HCT116 (cell line): ENCODE data around the gene BCDIN3D. TPM values are rescaled to one million over a fixed set of nuclear protein-coding genes. Genes with fewer than 3 reads are reported as not detected.

ENCODE experiments used
- ATAC-seq: fragments of 200-7000 bp; cut with Tn5 transposase; 2 replicates; pipeline ENCODE4 v1.9.1; 2020; ENCODE audit warnings: mild to moderate bottlenecking, moderate library complexity
- BruUV-seq: library from RNA; stranded (reverse); fragments of 400-500 nt; replicated peaks from 2 replicates; lab custom pipeline; 2021; lab: Mats Ljungman, UMichigan
- CTCF ChIA-PET: fragments of 300-600 bp; sonication (Branson Sonifier 250); formaldehyde crosslinking; loops from one replicate; lab custom pipeline; 2021; ENCODE audit warnings: antibody characterized with exemption; lab: Charles Lee
- POLR2A ChIA-PET: fragments of 300-600, 350-600 bp; sonication (Branson Sonifier 250); formaldehyde crosslinking; loops from one replicate; lab custom pipeline; 2021; ENCODE audit warnings: antibody characterized with exemption; lab: Charles Lee
- RAD21 ChIA-PET, 2 experiments: fragments of 300-600 bp; sonication (Branson Sonifier 250); formaldehyde crosslinking; loops; one replicate each; lab custom pipeline; 2023; ENCODE audit warnings: low total read pairs in 2 of 2; ENCODE audit not compliant: uncharacterized antibody in 2 of 2, unreplicated experiment in 2 of 2, low non-redundant PET in 1 of 2; lab: Charles Lee
- DNase-seq: peaks from one replicate; pipeline ENCODE4 v3.0.0-alpha.2; 2010; ENCODE audit warnings: low read depth, low spot score
- H2AFZ ChIP-seq: fragments of 200-600 bp; shearing (Covaris generic), sonication (generic); 2 replicates; pipeline ENCODE4 v1.6.1; 2017; ENCODE audit warnings: low read depth, mixed run types, mixed read lengths, antibody characterized with exemption, low read length; ENCODE audit not compliant: poor library complexity, severe bottlenecking
- H3K27ac ChIP-seq: 2 replicates; pipeline ENCODE4 v1.5.1; 2012; ENCODE audit warnings: low read depth, low read length
- H3K27me3 ChIP-seq: fragments of 200-600 bp; sonication (generic); 2 replicates; pipeline ENCODE4 v1.6.1; 2016; ENCODE audit warnings: mixed run types, low read length, mixed read lengths; ENCODE audit not compliant: insufficient read depth
- H3K36me3 ChIP-seq, 2 experiments: fragments of 200-500 bp in 1 of 2; fragments of 200-600 bp in 1 of 2; sonication (Bioruptor generic) in 1 of 2; sonication (generic) in 1 of 2; 2 replicates each; pipeline versions ENCODE4 v1.5.1 to v1.6.1; 2014 to 2016; ENCODE audit warnings: low read length in 2 of 2, inconsistent platforms in 1 of 2, mixed read lengths in 1 of 2, mixed run types in 1 of 2; ENCODE audit not compliant: insufficient read depth in 2 of 2, control insufficient read depth in 1 of 2
- H3K4me1 ChIP-seq, 2 experiments: fragments of 200-600 bp in 1 of 2; sonication (generic) in 1 of 2; 2 replicates each; pipeline versions ENCODE4 v1.5.1 to v1.6.1; 2012 to 2017; ENCODE audit warnings: low read length in 2 of 2, inconsistent platforms in 1 of 2, mild to moderate bottlenecking in 1 of 2, mixed read lengths in 1 of 2, mixed run types in 1 of 2, moderate library complexity in 1 of 2; ENCODE audit not compliant: insufficient read depth in 2 of 2, control insufficient read depth in 1 of 2
- H3K4me2 ChIP-seq: fragments of 200-600 bp; sonication (generic); 2 replicates; pipeline ENCODE4 v1.6.1; 2017; ENCODE audit warnings: mixed run types, low read length, mixed read lengths
- H3K4me3 ChIP-seq, 2 experiments: fragments of 200-600 bp in 1 of 2; sonication (generic) in 1 of 2; replicated peaks in 1 of 2; 2 replicates each; pipeline ENCODE4 v1.5.1; 2011 to 2016; ENCODE audit warnings: low read length in 2 of 2, control low read depth in 1 of 2, low read depth in 1 of 2, mild to moderate bottlenecking in 1 of 2, mixed read lengths in 1 of 2, mixed run types in 1 of 2
- H3K79me2 ChIP-seq: fragments of 200-600 bp; sonication (generic); 2 replicates; pipeline ENCODE4 v1.6.1; 2017; ENCODE audit warnings: mild to moderate bottlenecking, mixed run types, low read length, moderate library complexity, mixed read lengths; ENCODE audit not compliant: insufficient read depth
- H3K9ac ChIP-seq: fragments of 200-600 bp; sonication (generic); 2 replicates; pipeline ENCODE4 v1.6.1; 2016; ENCODE audit warnings: low read length, mixed read lengths
- H3K9me2 ChIP-seq: fragments of 200-600 bp; sonication (generic), shearing (Covaris generic); 2 replicates; pipeline ENCODE4 v1.6.1; 2017; ENCODE audit warnings: mixed run types, mild to moderate bottlenecking, moderate library complexity; ENCODE audit not compliant: insufficient read depth
- H3K9me3 ChIP-seq, 2 experiments: fragments of 200-500 bp in 1 of 2; fragments of 200-600 bp in 1 of 2; sonication (Bioruptor generic) in 1 of 2; sonication (generic) in 1 of 2; 2 replicates each; pipeline ENCODE4 v1.6.1; 2014 to 2017; ENCODE audit warnings: low read length in 2 of 2, mixed read lengths in 2 of 2, inconsistent platforms in 1 of 2, low read depth in 1 of 2, mild to moderate bottlenecking in 1 of 2, mixed run types in 1 of 2, moderate library complexity in 1 of 2; ENCODE audit not compliant: control insufficient read depth in 1 of 2, insufficient read depth in 1 of 2
- H4K20me1 ChIP-seq: fragments of 200-600 bp; sonication (generic), shearing (Covaris generic); 2 replicates; pipeline ENCODE4 v1.6.1; 2017; ENCODE audit warnings: mixed run types, mild to moderate bottlenecking, moderate library complexity; ENCODE audit not compliant: insufficient read depth
- ATF3 ChIP-seq: IDR thresholded peaks from 2 replicates; pipeline ENCODE4 v1.6.1; 2012
- CBX3 ChIP-seq: IDR thresholded peaks from 2 replicates; pipeline ENCODE4 v1.6.1; 2012; ENCODE audit warnings: low read depth
- FOSL1 ChIP-seq: IDR thresholded peaks from 2 replicates; pipeline ENCODE4 v1.6.1; 2012; ENCODE audit warnings: low read depth
- MAX ChIP-seq: IDR thresholded peaks from 2 replicates; pipeline ENCODE4 v1.6.1; 2012
- POLR2A ChIP-seq: IDR thresholded peaks from 2 replicates; pipeline ENCODE4 v1.7.0; 2011; ENCODE audit warnings: borderline replicate concordance; ENCODE audit not compliant: insufficient read depth, insufficient read length; ENCODE audit errors: extremely low read depth
- REST ChIP-seq: IDR thresholded peaks from 2 replicates; pipeline ENCODE4 v1.6.1; 2012; ENCODE audit warnings: low read depth
- ZBTB33 ChIP-seq: IDR thresholded peaks from 2 replicates; pipeline ENCODE4 v1.6.1; 2011; ENCODE audit warnings: mild to moderate bottlenecking, low read length, moderate library complexity; ENCODE audit not compliant: insufficient replicate concordance; ENCODE audit errors: extremely low read depth
- ZNF274 ChIP-seq: fragments of 200-500 bp; sonication (Bioruptor generic); IDR thresholded peaks from 2 replicates; pipeline ENCODE4 v1.6.1; 2014; ENCODE audit warnings: mild to moderate bottlenecking, low read depth, low read length, inconsistent platforms
- intact Hi-C: fragments of 100-400 bp; cut with micrococcal nuclease; formaldehyde crosslinking; loops from 2 replicates; pipeline ENCODE4 v1.10.0; 2022
- total RNA-seq: library from RNA; stranded (reverse); gene quantifications from one replicate; pipeline ENCODE4 v1.2.1, GENCODE V29; 2021; ENCODE audit not compliant: unreplicated experiment

Gene BCDIN3D
- total RNA-seq, 1 experiment from 2014 or later = 5.7 TPM

- POLR2A ChIA-PET = no interaction called here
- intact Hi-C loops = no loop called here
- CTCF ChIA-PET = no interaction called here
- Histone ChIP-seq H3K36me3 (no peaks in the 10 kb centered on the region), H2AFZ (no peak overlapping the region), H3K9me2 (no peaks in the 10 kb centered on the region; the same call in 1 of the 2 replicates), H3K79me2 (no peaks in the 10 kb centered on the region), H3K4me2 (no peak overlapping the region), H4K20me1 (no peaks in the 10 kb centered on the region), H3K27me3 (no peaks in the 10 kb centered on the region), H3K27ac (no peak overlapping the region), H3K9me3 (no peaks in the 10 kb centered on the region), H3K4me1 (peaks cover 5 to 23% of the 10 kb centered on the region in 2 experiments; a peak in 3 of 4 replicates), H3K9ac (no peak overlapping the region), H3K4me3 (no peak overlapping the region)
- RAD21 ChIA-PET = no interaction called here
- DNase-seq (no peak), ATAC-seq (no peak)
- BruUV-seq = no TSS peak
- TF ChIP-seq REST (no peak), FOSL1 (no peak), MAX (no peak)
Observed at GRCh38 chr12:49825971-49826421, 16.9 kb downstream of the BCDIN3D start.

- RAD21 ChIA-PET = no interaction called here
- ATAC-seq = no peak
- TF ChIP-seq FOSL1 (no peak), ZNF274 (no peak), CBX3 (no peak), MAX (no peak), POLR2A (no peak), ZBTB33 (no peak), ATF3 (no peak)
- H3K4me3 ChIP-seq = no peak overlapping the region
- peaks cover 5 to 23% of the 10 kb centered on the region in 2 experiments; a peak in 3 of 4 replicates for H3K4me1 ChIP-seq
- intact Hi-C loops = no loop called here
- H3K9ac ChIP-seq = no peak overlapping the region
- no peak for DNase-seq
- no peak overlapping the region for H3K27ac ChIP-seq
- POLR2A ChIA-PET = no interaction called here
- H3K27me3 ChIP-seq = no peaks in the 10 kb centered on the region
- H3K36me3 ChIP-seq = no peaks in the 10 kb centered on the region
- CTCF ChIA-PET = no interaction called here
- H3K9me3 ChIP-seq = no peaks in the 10 kb centered on the region
- no peak overlapping the region for H3K4me2 ChIP-seq
- no peak overlapping the region for H2AFZ ChIP-seq
- H3K9me2 ChIP-seq = no peaks in the 10 kb centered on the region; the same call in 1 of the 2 replicates
- H4K20me1 ChIP-seq = no peaks in the 10 kb centered on the region
- no peaks in the 10 kb centered on the region for H3K79me2 ChIP-seq
- no TSS peak for BruUV-seq
Observed at GRCh38 chr12:49825360-49825970, 17.4 kb downstream of the BCDIN3D start.
